Limb (tissue), 2 donors: Measurements from ENCODE around the gene PIGL.
A peak's percentile ranks its signal among the peaks of the same experiment; 100 is the strongest.

ENCODE experiments used
- DNase-seq, 2 donors: peaks; one replicate each; pipeline ENCODE4 v3.0.0-alpha.2; 2016; ENCODE audit errors: extremely low spot score in 2 of 2

The PIGL gene

GRCh38 chr17:16352303-16352666 is 135.3 kb downstream of the PIGL start:
- peak; percentile 30 to 65 for DNase-seq

- DNase-seq = peak; percentile 13 to 77
Observed at GRCh38 chr17:16352667-16353316, 135.8 kb downstream of the PIGL start.

- peak in 1 of 2 donors; percentile 38 for DNase-seq
Observed at GRCh38 chr17:16353317-16354174, 136.5 kb downstream of the PIGL start, which contains the start of gene CENPV. CENPV (minus strand) TSS chr17:16353469; CDS start chr17:16353436, 33 bp downstream.

GRCh38 chr17:16354585-16354984 is 137.6 kb downstream of the PIGL start:
- no peak for DNase-seq

- no peak for DNase-seq
Observed at GRCh38 chr17:16358394-16358793, 141.4 kb downstream of the PIGL start.

- no peak for DNase-seq
Observed at GRCh38 chr17:16361874-16362273, 144.9 kb downstream of the PIGL start.

- peak; percentile 77 for DNase-seq
Observed at GRCh38 chr17:16363749-16364536, 146.9 kb downstream of the PIGL start.

GRCh38 chr17:16364625-16365024 is 147.6 kb downstream of the PIGL start:
- DNase-seq = no peak

GRCh38 chr17:16371742-16372141 is 154.7 kb downstream of the PIGL start:
- DNase-seq = no peak

- DNase-seq = no peak
Observed at GRCh38 chr17:16374146-16374938, 157.3 kb downstream of the PIGL start.
